Measurements from ENCODE around the gene DCDC1. TPM values are rescaled to one million over a fixed set of nuclear protein-coding genes. Genes with fewer than 3 reads are reported as not detected.

Gene DCDC1
- total RNA-seq, 1 donor from 2014 or later: 0.93 TPM

GRCh38 chr11:31383116-31383515, 13.6 kb upstream of the DCDC1 start:
- Histone ChIP-seq H3K27me3 (no peaks in the 10 kb centered on the region), H3K27ac (no peak overlapping the region), H3K9me3 (no peaks in the 10 kb centered on the region), H3K4me1 (no peaks in the 10 kb centered on the region), H3K4me3 (no peak overlapping the region), H3K36me3 (no peaks in the 10 kb centered on the region)
- intact Hi-C loops (cut with DNase I): no loop called here
- no peak for ATAC-seq
- TF ChIP-seq, protein P1, sequence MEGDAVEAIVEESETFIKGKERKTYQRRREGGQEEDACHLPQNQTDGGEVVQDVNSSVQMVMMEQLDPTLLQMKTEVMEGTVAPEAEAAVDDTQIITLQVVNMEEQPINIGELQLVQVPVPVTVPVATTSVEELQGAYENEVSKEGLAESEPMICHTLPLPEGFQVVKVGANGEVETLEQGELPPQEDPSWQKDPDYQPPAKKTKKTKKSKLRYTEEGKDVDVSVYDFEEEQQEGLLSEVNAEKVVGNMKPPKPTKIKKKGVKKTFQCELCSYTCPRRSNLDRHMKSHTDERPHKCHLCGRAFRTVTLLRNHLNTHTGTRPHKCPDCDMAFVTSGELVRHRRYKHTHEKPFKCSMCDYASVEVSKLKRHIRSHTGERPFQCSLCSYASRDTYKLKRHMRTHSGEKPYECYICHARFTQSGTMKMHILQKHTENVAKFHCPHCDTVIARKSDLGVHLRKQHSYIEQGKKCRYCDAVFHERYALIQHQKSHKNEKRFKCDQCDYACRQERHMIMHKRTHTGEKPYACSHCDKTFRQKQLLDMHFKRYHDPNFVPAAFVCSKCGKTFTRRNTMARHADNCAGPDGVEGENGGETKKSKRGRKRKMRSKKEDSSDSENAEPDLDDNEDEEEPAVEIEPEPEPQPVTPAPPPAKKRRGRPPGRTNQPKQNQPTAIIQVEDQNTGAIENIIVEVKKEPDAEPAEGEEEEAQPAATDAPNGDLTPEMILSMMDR (IDR thresholded peaks at IDR 0.05): no peak
- no peak for DNase-seq

DNA sequence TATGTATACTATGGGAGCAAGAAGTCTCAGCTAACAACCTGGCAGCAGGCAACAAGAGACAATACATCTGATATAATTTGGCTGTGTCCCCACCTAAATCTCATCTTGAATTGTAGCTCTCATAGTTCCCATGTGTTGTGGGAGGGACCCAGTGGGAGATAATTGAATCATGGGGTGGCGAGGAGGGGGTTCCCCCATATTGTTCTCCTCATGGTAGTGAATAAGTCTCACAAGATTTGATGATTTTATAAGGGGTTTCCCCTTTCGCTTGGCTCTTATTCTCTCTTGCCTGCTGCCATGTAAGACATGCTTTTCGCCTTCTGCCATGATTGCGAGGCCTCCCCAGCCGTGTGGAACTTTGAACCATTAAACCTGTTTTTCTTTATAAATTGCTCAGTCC, 6.3 kb upstream of the DCDC1 start:
- intact Hi-C loops (cut with DNase I): no loop called here
- TF ChIP-seq, protein P1 (IDR thresholded peaks at IDR 0.05): no peak
- Histone ChIP-seq H3K4me3 (no peak overlapping the region), H3K4me1 (peaks cover 4% of the 10 kb centered on the region), H3K36me3 (no peaks in the 10 kb centered on the region), H3K9me3 (no peaks in the 10 kb centered on the region), H3K27ac (no peak overlapping the region), H3K27me3 (no peaks in the 10 kb centered on the region)
- no peak for ATAC-seq
- DNase-seq: no peak

DNA sequence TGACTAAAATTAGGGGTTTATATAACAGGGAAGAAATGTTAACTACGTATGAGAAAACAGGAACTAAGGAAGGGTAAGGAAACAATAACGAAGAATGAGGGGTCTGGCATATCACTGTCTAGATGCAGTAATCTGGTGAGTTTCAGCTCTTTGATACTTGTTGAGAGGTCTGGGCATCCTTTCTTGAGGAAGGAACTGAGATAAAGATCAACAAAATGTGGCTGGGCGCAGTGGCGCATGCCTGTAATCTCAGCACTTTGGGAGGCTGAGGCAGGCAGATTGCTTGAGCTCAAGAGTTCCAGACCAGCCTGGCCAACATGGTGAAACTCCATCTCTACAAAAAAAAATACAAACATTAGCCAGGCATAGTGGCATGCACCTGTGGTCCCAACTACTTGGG, 2.7 kb downstream of the DCDC1 start:
- intact Hi-C loops (cut with DNase I): no loop called here
- Histone ChIP-seq H3K9me3 (no peaks in the 10 kb centered on the region), H3K36me3 (no peaks in the 10 kb centered on the region), H3K4me1 (peaks cover 14% of the 10 kb centered on the region), H3K27me3 (peaks cover under 1% of the 10 kb centered on the region), H3K4me3 (no peak overlapping the region), H3K27ac (no peak overlapping the region)
- TF ChIP-seq, protein P1 (IDR thresholded peaks at IDR 0.05): no peak
- DNase-seq (no peak), ATAC-seq (no peak)

- DNase-seq (no peak), ATAC-seq (no peak)
- H3K27ac ChIP-seq: no peak overlapping the region
- no peaks in the 10 kb centered on the region for H3K9me3 ChIP-seq
- TF ChIP-seq, protein P1 (IDR thresholded peaks at IDR 0.05): no peak
- intact Hi-C loops (cut with DNase I): no loop called here
- peaks cover 5% of the 10 kb centered on the region for H3K27me3 ChIP-seq
- H3K4me1 ChIP-seq: no peaks in the 10 kb centered on the region
- no peaks in the 10 kb centered on the region for H3K36me3 ChIP-seq
- H3K4me3 ChIP-seq: no peak overlapping the region
Measured at GRCh38 chr11:31361743-31362142, 7.8 kb downstream of the DCDC1 start.

GRCh38 chr11:31355817-31356216, 13.7 kb downstream of the DCDC1 start:
- H3K4me1 ChIP-seq: no peaks in the 10 kb centered on the region
- intact Hi-C loops (cut with DNase I): no loop called here
- ATAC-seq: no peak
- H3K9me3 ChIP-seq: no peaks in the 10 kb centered on the region
- TF ChIP-seq, protein P1 (IDR thresholded peaks at IDR 0.05): no peak
- no peaks in the 10 kb centered on the region for H3K36me3 ChIP-seq
- DNase-seq: no peak
- no peak overlapping the region for H3K4me3 ChIP-seq
- H3K27ac ChIP-seq: no peak overlapping the region
- no peaks in the 10 kb centered on the region for H3K27me3 ChIP-seq

DNA sequence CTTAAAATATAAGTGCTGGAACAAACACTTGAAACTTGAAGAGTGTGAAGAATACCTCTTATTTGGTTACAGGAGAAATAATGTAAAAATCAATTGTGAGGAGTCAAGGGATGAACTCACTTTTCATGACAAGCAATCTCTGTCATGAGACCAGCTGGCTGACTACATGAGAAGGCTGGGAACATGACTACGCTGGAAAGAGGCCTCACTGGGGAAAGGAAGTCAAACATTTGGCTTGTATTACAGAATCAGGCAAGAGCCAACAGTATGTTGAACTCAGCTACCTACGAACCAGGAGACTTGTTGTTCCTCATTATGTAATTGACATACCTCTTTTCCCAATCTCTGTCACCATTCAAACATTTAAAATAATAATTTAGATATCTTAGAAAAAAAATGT, 14.4 kb downstream of the DCDC1 start:
- intact Hi-C loops (cut with DNase I): no loop called here
- no peaks in the 10 kb centered on the region for H3K27me3 ChIP-seq
- no peak overlapping the region for H3K27ac ChIP-seq
- H3K4me3 ChIP-seq: no peak overlapping the region
- H3K9me3 ChIP-seq: no peaks in the 10 kb centered on the region
- TF ChIP-seq, protein P1 (IDR thresholded peaks at IDR 0.05): no peak
- ATAC-seq: peak; percentile 55
- no peaks in the 10 kb centered on the region for H3K4me1 ChIP-seq
- no peak for DNase-seq
- no peaks in the 10 kb centered on the region for H3K36me3 ChIP-seq
